DMS114 treated with DMSO at 0.1 percent for 48 hours (cell line): ENCODE measurements around the gene ADH5.
"Not testable (repeated sequence)": the region's sequence is repeated elsewhere in the genome, so short reads cannot be mapped to it uniquely, and the experiment has no call there.

Source experiments
- DNase-seq: peaks from one replicate; lab custom pipeline; 2025; ENCODE audit not compliant: unreplicated experiment; lab: John Stamatoyannopoulos, UW

Gene ADH5

GRCh38 chr4:99038213-99038612 lies 50.4 kb downstream of the ADH5 start:
- DNase-seq = no peak

- no peak for DNase-seq
These were observed 54.6 kb downstream of the ADH5 start for GRCh38 chr4:99033956-99034355.

GRCh38 chr4:99029852-99030251 lies 58.7 kb downstream of the ADH5 start:
- DNase-seq = no peak

DNA sequence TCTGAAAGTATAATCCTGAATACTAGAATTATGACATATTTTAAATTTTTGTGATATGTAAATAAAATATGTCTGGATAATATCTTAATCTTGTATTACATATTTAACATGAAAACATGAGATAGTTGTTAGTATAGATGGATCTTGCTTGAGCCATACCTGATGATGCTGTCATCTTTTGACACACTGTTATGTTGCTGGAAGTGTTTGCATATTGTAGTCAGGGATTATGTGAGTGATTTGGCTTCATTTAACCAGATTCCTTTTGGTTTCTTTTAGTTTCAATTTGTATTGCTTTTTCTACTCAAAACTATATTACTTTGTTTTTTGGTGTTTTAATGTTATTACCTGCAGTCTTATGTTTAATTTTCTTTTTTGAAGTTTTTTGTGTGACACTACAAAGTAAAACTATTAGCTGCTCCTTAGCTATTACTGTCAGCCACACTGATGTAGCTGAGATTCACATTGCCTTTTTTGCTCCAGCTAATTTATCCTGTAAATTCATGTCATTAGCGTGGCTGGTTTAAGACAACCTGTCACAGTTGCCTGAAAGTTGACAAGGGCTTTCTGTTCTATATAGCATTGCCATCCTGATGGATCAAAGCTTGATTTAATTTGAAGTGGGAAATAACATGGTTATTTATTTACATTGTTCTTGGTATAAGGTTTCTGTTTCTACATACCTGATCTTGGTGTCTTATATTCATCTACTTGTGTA lies 59.4 kb downstream of the ADH5 start:
- no peak for DNase-seq

DNA sequence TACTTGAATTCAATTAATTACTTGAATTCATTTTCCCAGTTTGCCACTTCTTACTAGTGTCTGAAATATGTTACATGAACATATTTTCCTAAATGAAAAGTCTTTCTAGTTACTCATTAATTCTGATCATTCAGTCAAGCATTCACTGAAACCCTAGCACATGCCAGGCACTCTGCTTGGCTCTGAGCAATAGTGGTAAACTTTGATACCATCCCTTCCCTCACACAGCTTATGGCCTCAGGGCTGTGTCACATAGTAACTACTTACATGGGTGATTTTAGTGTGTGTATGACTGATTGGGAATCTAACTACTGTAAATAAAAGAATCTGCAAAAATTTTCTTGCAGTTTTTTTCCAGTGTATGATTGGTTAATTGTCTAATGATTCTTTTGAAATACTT lies 60.4 kb downstream of the ADH5 start:
- DNase-seq = no peak

DNA sequence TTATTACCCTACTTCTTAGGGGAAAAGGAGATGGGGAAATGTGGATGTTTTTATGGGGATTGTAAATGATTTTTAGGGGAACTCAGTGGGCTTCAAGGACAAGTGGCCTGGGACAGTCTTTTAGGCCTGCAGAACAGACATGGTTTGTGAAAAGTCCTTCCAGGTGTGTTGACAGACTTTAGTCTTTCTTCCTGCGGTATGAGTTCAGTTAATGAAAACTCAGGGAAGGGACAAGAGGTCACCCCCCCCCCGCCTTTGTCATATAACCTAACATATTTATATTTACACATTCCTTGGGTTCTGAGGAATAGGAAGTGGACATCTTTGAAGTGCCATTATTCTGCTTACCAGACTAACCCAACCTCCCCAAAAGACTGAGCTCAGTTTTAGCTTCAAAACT lies 61.3 kb downstream of the ADH5 start:
- DNase-seq = no peak

DNA sequence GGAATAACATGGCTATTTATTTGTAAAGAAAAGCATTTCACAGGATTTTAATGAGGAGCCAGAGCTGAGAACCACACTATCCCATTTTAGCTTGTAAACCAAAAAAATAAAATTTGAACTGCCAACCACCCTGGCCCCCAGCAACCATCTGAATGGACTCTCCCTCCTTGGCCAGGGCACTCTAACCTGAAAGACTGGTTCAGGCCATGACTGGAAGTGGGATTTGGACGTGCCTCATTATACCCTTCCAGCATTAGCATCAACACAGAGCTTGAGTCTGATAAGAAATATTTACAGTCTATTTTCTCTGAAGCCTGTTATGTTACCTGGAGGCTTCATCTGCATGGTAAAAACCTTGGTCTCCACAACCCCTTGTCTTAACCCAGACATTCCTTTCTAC lies 63.1 kb downstream of the ADH5 start:
- no peak for DNase-seq

DNA sequence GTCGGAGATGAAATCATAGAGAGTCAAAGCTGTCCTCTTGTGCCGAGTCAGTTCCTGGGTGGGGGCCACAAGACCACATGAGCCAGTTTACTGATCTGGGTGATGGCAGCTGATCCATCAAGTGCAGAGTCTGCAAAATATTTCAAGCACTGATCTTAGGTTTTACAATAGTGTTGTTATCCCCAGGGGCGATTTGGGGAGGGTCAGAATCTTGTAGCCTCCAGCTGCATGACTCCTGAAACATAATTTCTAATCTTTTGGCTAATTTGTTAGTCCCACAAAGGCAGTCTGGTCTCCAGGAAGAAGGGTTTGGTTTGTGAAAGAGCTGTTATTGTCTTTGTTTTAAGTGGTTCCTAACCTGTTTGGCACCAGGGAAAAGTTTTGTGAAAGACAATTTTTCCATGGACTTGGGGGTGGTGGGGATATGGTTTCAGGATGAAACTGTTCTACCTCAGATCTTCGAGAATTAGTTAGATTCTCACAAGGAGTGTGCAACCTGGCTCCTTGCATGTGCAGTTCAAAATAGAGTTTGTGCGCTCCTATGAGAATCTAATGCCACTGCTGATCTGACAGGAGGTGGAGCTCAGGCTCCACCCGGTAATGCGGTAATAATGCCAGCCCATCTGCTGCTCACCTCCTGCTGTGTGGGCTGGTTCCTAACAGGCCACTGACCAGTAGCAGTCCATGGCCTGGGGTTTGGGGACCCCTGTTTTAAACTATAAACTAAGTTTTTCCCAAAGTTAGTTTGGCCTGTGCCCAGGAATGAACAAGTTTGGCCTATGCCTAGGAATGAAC lies 63.9 kb downstream of the ADH5 start:
- DNase-seq = no peak

DNA sequence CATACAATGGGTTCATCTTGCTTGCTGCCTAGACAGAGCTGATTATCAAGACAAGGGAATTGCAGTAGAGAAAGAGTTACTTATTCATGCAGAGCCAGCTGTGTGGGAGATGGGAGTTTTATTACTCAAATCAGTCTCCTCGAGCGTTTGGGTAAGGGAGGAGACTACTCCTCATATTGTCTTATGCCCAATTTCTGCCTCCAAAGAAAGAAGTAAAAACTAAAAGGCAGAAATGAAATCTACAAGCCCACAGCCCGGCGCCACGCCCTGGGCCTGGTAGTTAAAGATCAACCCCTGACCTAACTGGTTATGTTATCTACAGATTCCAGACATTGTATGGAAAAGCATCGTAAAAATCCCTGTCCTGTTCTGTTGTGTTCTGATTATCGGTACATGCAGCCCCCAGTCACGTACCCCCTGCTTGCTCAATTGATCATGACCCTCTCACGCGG lies 64.8 kb downstream of the ADH5 start:
- not testable (repeated sequence) for DNase-seq

- no peak for DNase-seq
These were observed 66.0 kb downstream of the ADH5 start for GRCh38 chr4:99022566-99022965.

DNA sequence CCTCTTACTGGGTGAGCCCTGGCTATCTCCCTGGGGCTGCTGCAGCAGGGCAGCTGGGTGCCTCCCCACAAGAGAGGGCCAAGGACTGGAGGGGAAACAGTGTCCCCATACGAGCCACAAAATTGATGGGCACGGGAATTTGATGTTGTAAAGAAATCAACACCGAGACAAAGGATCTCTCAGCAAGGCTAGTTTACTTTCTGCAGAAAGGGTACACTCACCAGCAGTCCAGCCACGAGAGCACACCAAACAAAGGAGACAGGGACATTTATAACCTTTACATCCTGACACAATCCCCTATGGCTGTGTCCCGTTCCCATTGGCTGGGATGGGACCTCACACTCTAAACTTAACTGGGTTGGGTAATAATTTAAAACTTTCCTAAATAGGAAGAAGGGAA lies 67.2 kb downstream of the ADH5 start:
- DNase-seq = no peak
